Measurements from ENCODE around the gene PPTC7.

- no peak for TF ChIP-seq CTCF (IDR thresholded peaks at IDR 0.05)
- TF ChIP-seq POLR2A (IDR thresholded peaks at IDR 0.05) = no peak
- TF ChIP-seq POLR2AphosphoS5 (IDR thresholded peaks at IDR 0.05) = no peak
- no peak for TF ChIP-seq EP300 (IDR thresholded peaks at IDR 0.05)
Measured at GRCh38 chr12:110550981-110551380, 32.1 kb downstream of the PPTC7 start.

Data from sigmoid colon (tissue), 4 donors.